Activated CD4-positive, alpha-beta T cell treated with anti-CD3 and anti-CD28 coated beads for 24 hours (primary cell): Measurements from ENCODE around the gene ACTA2.
"Not testable (repeated sequence)": the region's sequence is repeated elsewhere in the genome, so short reads cannot be mapped to it uniquely, and the experiment has no call there.

Experiments
- DNase-seq, 2 donors: peaks; one replicate each; pipeline ENCODE4 v3.0.0-alpha.2; 2020; ENCODE audit warnings: low read depth in 2 of 2

The ACTA2 gene

DNA sequence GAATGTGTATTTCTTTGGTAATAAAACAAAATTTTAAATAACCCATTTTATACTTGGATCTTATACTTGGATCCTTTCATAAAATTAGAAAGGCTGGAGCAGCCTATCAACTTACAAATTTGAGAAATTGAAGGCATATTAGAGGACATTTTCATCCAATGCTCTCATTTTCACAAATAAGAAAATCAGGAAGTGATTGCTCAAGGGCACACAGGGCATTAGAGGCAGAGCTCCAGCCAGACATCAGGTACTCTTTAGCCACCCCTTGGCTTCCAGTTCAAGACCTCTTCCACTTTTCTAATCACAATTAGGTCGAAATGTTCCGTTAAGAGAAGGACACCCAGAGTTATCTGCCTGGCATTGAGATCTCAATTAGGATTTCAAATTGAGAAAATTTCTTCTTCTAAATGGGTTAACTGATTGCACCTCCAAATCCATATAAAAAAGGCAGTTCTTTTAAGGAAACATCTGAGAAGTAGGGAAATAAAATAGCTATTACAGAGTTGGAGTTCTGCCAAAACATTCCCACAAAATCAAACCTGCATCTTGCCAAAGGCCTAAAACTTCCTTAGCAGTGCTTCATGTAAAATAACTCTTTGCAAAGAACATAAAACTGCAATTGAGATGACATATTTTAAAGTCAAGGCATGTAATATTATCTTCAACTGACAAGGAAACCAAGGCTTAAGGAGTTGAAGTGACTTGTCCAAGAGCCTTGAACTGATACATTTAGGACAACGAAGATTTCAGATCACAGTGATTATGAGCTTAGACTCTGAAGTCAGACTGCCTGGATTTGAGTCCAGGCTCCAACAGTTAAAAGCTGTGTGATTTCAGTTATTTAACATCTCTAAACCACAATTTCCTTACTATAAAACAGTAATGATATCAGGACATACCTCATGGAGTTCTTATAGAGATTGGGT, 2.4 kb downstream of the ACTA2 start:
- no peak for DNase-seq

DNA sequence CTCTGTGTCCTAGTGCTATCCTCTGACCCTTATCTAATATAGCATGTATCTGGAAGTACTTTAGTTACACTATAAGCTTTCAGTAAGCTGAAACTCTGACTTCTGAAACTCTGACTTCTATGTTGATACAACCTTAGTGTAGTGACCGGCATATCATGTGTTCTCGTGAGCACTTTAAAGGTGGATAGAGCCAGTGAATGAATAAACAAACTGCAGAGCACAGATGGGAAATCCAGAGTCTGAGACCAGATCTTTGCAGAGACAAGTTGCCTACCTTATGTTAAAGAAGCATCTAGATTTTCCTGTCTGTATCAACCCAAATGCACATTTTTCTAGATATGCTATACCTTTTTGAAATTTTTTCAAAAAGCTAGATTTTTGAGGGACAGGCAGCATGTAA, 3.5 kb downstream of the ACTA2 start:
- DNase-seq = no peak

DNA sequence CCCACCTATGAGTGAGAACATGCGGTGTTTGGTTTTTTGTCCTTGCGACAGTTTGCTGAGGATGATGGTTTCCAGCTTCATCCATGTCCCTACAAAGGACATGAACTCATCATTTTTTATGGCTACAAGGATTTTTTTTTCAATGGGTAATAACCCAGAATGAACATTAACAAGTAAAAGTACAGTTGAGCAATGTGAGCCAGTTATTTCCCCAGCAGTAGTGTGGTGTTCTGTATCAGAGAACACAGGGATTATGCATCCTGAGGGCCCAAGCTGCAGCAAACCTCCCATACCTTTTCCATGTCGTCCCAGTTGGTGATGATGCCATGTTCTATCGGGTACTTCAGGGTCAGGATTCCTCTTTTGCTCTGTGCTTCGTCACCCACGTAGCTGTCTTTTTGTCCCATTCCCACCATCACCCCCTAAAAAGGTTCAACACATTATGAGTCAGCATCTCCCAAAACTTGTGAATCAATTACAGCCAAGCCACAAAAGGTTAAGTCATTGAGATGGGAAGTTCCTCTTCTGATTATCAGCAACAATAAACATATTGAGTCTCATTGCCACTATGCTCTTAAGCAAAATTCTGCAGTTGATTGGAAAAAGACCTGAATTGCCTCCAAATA, 5.5 kb downstream of the ACTA2 start:
- no peak for DNase-seq

DNA sequence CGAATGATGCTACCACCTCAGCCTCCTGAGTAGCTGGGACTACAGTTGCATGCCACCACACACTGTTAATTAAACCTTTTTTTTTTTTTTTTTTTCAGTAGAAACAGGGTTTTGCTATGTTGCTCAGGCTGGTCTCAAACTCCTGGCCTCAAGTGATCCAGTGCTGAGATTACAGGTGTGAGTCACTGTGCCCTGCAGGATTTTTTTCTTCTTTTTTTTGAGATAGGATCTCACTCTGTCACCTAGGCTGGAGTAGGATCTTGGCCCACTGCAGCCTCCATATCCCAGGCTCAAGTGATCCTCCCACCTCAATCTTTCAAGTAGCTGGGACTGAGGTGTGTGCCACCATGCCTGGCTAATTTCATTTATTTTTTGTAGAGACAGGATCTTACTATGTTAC, 6.4 kb downstream of the ACTA2 start:
- no peak for DNase-seq

DNA sequence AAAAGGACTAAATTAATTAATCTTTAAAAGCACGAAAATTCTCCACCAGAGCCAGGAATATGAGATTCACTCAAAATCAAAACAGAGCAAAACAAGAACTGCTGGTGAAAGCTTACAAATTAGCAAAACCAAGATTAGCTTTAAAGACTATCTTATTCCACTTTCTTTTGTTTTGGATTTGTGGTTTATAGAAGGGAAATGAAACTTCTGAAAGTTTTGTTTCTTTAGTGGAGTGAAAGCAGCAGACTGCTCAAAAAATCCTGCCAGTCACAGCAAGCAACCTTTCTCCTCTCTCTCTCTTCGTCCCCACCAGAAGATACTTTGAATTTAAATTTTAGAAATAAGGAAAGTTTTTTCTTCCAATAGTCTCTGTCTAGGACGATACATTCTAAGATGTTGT, 7.8 kb downstream of the ACTA2 start:
- DNase-seq = no peak

DNA sequence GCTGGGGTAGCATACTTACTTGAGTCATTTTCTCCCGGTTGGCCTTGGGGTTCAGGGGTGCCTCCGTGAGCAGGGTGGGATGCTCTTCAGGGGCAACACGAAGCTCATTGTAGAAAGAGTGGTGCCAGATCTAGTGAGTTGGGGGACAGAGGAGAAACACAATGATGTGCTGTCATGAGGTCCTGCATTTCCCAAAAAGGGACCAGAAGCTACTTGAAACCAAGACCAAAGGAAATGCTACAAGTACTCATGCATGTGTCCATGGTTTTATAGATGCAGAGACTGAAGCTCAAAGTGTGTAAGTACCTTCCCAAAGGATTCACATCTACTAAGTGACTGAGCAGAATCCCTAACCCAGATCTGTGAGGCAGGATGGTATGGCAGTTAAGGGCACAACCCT, 8.8 kb downstream of the ACTA2 start:
- DNase-seq = no peak

DNA sequence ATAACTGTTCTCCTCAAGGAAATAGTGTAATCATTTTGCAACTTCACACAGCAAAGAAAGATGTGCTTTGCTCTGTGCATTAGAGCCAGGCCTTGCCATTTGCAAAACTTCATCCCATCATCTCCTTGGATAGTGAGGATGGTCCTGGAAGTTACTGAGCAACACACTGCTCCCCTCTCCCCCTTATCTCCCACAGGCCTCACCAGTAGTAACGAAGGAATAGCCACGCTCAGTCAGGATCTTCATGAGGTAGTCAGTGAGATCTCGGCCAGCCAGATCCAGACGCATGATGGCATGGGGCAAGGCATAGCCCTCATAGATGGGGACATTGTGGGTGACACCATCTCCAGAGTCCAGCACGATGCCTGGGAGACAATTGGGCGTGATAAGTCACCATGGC, 11.5 kb downstream of the ACTA2 start:
- DNase-seq = no peak

DNA sequence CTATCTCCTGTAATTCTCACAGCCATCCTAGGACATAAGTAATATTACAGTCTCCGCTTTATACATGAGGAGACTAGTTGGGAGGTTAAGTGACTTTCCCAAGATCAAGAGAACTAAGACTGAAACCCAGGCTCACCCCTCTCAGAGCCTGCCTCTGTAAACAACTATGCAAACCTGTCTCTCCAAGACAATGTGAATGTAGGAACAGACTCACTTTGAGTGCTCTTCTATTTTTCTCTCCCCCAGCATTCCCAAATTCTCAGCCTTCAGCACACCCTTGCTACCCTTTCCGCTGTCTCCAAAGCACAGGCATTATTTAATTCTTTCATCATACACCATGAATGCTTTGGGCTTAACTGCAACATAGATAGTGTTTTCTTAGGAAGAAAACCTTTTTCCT, 13.6 kb downstream of the ACTA2 start:
- no peak for DNase-seq

DNA sequence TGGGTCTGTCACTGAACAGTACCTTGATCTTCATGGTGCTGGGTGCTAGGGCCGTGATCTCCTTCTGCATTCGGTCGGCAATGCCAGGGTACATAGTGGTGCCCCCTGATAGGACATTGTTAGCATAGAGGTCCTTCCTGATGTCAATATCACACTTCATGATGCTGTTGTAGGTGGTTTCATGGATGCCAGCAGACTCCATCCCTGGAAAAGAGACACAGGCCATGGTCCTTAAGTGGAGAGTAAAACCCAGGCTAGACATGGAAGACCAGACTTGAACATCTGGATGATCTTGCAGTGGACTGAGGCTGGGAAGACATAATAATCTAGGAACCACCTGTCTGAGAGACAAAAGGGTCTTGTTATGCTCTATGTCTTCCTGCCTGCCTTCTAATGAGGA, 14.5 kb downstream of the ACTA2 start:
- DNase-seq = no peak

DNA sequence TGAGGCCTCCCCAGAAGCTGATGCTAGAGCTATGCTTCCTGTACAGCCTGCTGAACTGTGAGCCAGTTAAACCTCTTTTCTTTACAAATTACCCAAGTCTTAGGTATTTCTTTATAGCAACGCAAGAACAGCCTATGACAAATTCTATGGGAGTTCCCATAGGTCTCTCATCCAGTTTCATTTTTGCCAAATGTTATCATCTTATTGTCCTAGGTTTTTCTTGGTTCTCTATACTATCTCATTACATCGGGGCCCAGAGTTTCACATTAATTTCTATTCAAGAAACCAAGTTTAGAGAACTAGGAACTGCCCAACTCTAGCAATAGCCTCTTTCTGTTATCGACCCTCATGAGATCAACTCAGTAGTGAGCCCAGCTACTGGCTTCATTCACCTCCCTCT, 15.9 kb downstream of the ACTA2 start:
- no peak for DNase-seq

DNA sequence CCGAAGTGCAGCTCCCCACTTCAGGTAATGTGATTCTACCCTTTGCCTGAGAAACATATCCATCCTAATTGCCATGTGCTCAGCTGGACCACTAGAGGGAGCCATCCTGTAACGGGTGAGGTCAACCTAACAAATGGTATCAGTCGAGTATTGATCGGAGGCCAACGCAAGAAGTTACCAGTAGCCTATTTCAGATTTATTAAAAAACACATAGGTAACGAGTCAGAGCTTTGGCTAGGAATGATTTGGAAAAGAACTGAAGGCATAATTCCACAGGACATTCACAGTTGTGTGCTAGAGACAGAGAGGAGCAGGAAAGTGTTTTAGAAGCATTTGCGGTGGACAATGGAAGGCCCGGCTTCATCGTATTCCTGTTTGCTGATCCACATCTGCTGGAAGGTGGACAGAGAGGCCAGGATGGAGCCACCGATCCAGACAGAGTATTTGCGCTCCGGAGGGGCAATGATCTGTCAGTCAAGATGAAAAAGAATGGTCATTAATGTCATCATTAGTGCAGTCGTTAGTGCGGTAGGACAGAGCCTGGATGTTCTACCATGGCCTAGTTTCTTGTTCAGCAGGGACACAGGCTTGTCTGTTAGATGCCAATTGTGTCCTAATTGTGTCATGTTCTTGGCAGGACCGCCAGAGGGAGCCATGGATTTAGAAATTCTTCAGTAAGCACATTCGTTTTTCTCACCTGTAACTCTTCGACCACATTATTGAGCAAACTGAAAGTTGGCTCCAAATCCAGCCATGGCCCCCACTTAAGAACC, 17.5 kb downstream of the ACTA2 start:
- peak; percentile 51 to 61 for DNase-seq

DNA sequence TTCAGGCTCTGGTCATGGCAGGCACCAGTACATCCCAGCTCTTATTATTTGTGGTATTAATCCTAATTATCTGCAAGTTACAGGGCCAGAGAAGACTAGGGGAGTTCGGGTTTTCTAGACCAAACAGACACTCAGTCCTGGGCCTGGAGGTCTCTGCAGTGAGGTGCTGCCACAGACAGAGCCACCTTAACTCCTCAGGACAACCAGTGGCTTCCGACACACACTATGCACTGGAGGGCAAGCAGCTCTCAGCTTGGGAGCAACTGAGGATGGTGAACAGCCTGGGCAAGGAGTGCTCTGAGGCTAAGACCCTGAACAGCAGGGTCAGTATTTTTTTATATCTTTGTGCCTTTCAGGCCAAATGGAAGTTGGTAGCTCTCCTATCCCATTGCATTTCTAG, 19.0 kb downstream of the ACTA2 start:
- DNase-seq = no peak

DNA sequence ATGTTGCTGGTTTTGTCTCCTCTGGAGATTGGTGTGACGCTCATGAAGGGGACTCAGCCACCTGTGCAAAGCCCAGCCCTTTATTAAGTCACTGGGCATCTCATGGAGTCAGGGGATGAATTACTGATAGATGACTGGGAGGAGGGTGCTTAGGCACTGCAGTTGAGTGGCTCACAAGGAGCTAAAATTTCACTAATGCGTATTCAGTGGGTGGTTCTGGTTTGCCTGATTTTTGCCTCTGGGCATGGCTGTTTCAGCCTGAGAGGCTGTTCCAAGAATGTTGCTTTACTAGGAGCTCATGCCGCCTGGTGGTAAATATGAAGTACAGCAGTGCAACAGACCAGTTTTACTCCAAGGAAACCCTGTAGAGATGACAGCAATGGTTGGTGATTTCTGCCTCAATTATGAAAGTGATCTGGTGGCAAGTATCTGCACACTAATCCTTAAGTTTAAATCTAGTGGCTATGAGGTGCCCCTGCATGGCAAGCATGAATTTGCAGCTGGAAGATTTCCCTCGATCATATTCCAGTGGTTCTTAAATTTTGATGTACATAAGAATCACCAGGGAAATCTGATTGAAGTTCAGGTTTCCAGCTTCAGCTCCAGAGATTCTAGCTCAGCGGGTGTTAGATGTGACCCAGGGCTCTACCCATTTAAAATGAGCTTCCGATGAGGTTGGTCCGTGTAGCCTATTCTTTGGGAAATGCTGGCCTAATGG, 19.9 kb downstream of the ACTA2 start:
- peak in 1 of 2 donors; percentile 8 for DNase-seq

DNA sequence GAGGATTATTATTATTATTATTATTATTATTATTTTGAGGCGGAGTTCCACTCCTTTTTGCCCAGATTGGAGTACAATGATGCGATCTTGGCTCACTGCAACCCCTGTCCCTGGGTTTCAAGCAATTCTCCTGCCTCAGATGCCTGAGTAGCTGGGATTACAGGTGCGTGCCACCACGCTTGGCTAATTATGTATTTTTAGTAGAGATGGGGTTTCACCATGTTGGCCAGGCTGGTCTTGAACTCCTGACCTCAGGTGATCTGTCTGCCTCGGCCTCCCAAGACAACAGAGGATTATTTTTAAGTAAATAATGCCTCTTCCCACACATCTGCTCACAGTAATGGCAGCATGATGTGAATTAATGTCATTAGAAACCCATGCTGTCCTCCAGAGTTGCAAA, 20.5 kb downstream of the ACTA2 start:
- DNase-seq = not testable (repeated sequence)

DNA sequence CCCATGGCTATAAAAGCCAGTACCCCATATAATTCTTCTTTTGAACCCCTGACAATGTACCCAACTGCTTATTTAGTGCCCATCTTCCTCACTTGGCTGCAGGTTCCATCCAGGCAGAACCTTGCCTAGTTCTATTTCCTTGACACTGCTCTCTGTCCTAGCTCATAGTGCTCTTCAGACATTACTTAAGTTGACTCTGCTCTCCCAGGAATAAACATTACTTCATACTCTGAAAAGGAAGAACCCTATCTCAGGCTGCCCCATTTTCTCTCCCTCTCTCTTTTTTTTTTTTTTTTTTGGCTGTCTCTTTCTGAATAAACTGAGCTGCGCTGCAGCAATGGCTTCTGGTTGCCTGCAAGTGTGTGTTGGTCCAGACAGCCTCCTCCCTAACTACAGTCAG, 21.0 kb downstream of the ACTA2 start:
- no peak for DNase-seq

DNA sequence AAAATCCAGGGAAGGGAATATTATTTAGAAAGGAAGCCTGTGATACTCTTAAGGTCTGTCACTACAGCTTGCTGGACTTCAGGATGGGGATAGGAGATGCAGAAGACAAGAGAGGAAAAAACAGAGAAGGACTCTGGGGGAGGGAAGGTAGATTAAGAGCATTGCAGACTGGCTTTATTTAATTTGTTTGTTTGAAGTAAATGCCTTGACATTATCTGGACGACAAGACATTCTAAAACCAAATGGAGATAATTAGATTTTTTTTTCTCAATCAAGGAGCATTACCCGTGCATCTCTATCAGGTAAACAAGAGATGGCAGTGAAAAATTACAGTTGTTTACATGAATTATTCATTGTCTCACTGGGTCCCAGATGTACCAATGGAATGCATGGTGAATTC, 24.3 kb downstream of the ACTA2 start:
- DNase-seq = no peak

DNA sequence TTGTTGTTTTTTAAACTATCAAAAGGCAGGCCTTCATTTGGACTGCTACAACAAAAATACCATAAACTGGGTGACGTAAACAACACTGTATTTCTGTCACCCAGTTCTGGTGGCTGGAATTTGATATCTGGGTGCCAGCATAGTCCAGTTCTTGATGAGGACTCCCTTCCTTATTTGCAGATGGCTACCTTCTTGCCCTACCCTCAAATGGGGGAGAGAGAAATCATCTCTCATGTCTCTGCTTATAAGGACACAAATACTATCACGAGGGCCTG, 25.2 kb downstream of the ACTA2 start:
- DNase-seq = no peak

DNA sequence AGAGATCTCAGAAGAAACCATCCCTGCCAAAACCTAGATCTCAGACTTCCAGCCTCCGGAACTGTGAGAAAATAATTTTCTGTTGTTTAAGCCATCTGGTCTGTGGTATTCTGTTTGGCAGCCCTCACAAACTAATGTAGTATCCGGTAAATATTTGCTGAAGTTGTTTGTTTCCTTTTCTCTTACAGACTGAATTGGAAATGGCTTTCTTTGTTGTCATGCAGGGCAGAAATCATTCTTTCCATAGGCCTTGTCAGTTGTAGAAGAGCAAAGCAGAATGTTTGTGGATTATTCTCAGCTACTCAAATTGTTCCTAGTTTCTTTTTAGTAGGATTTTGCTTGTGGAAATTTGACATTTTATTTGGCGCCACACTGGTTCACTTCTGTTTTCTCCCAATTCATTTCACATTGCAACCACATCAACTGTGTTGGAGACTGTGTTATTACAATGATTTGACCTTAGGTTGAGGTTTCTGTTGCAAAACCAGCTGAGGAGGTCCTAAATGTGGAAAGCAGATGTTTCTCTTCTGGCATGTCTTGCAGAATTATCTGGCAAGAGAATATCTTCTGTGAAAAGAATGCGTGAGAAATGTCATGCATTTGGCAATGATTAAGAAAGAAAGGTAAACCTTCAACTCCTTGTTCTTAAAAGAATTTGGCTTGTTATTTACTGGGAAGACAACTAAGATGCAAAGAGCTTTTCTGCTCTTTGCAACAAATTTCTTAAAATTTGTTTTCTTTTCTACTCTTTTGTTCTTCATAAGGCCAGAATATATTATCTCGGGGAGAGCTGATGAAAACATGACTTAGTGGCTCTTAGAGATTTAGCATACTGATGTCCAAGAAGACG, 25.8 kb downstream of the ACTA2 start:
- no peak for DNase-seq

DNA sequence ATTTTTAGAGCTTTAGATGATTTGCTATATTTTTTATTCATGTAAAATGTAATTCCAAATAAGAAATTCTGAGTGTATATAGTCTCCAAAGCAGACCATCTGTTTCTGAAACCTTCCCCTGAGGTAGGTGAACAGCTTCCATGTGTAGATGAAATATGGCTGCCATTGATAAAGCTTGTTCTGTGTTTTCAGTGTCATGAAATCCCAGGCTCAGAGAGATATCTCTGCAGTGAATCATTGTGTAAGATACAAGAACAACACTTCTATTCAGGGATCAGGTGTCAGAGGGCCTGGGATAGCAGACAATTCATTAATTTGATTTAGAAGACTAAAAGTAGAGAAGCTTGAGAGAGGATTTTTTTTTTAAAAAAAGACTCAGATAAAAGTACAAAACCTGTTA, 29.1 kb downstream of the ACTA2 start:
- no peak for DNase-seq

DNA sequence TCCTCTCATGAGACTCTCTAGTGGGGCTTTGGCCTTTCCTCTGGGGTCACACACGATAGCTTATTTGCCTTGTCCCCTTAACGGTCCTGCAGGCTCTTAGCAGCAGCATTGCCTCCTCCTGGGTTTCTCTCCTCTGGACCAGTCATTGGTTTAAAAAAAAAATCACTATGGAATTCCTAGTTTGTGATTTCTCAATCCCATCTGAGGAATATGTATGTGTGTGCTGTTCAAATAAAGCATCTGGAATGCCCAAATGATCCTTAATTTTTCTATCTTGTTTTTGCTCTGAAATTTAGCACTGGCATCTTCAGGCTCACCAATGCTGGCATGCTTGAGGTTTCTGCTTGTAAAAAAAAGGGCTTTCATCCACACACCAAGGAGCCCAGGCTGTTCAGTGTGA, 30.5 kb downstream of the ACTA2 start:
- no peak for DNase-seq

DNA sequence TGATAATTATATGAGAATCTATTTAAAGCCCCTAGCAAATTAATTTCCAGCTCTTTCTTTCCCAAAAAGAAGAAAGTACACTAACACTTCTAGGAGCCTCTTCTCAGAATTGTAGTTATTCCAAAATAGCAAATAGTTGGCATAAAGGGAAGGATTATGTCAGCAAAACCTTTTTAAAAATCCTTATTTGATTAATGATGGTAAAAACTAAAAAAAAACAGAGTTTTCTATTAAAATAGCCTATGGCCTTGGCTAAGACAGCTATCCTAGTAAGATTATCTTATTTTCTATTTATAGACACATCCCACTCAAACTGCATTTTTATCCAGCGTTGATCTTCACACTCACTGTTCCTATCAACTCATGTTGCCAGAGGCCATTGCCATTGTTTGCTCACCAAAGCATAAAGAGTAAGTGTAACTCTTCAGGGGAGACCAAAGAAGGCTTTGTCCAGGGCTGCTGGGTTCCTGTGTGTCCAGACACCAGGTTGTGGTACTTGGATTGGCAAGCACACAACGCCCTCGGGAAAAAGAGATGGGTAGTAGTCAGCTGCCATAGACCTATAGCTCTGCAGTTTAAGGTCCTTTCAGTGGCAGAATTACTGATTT, 31.5 kb downstream of the ACTA2 start:
- no peak for DNase-seq
